GM19438 (cell line): ENCODE results near the gene SPAG4.

Experiments
- ATAC-seq: cut with Tn5 transposase; IDR thresholded peaks from one replicate; pipeline ENCODE4 v1.9.1; 2021; ENCODE audit warnings: low read depth; ENCODE audit not compliant: unreplicated experiment

The SPAG4 gene

GRCh38 chr20:35619196-35620095 lies 3.8 kb downstream of the SPAG4 start:
- no peak for ATAC-seq

GRCh38 chr20:35620818-35621559 lies 5.4 kb downstream of the SPAG4 start:
- no peak for ATAC-seq

- no peak for ATAC-seq
These were observed 5.9 kb downstream of the SPAG4 start for GRCh38 chr20:35621560-35621946.

- ATAC-seq: no peak
These were observed 10.2 kb downstream of the SPAG4 start for GRCh38 chr20:35625584-35626385.

- no peak for ATAC-seq
These were observed 10.9 kb downstream of the SPAG4 start for GRCh38 chr20:35626386-35627001.

- ATAC-seq: no peak
These were observed 11.5 kb downstream of the SPAG4 start for GRCh38 chr20:35627121-35627520.

- no peak for ATAC-seq
These were observed 14.0 kb downstream of the SPAG4 start for GRCh38 chr20:35629427-35630145.

GRCh38 chr20:35630636-35631035 lies 15.0 kb downstream of the SPAG4 start:
- ATAC-seq: no peak

- no peak for ATAC-seq
These were observed 17.0 kb downstream of the SPAG4 start for GRCh38 chr20:35632539-35633115.

- no peak for ATAC-seq
These were observed 20.0 kb downstream of the SPAG4 start for GRCh38 chr20:35635652-35636051.

GRCh38 chr20:35636095-35636494 lies 20.5 kb downstream of the SPAG4 start:
- ATAC-seq: no peak

- no peak for ATAC-seq
These were observed 21.6 kb downstream of the SPAG4 start for GRCh38 chr20:35637276-35637675.

GRCh38 chr20:35638751-35639150 lies 23.1 kb downstream of the SPAG4 start:
- ATAC-seq: no peak

GRCh38 chr20:35640724-35641123 lies 25.1 kb downstream of the SPAG4 start:
- no peak for ATAC-seq

- ATAC-seq: no peak
These were observed 26.1 kb downstream of the SPAG4 start for GRCh38 chr20:35641743-35642142.

GRCh38 chr20:35643045-35643444 lies 27.4 kb downstream of the SPAG4 start:
- ATAC-seq: no peak

- no peak for ATAC-seq
These were observed 29.2 kb downstream of the SPAG4 start for GRCh38 chr20:35644806-35645205.

- ATAC-seq: no peak
These were observed 33.2 kb downstream of the SPAG4 start for GRCh38 chr20:35648836-35649235.

GRCh38 chr20:35650632-35651031 lies 35.0 kb downstream of the SPAG4 start:
- no peak for ATAC-seq

GRCh38 chr20:35651958-35652357 lies 36.3 kb downstream of the SPAG4 start:
- ATAC-seq: no peak
